MG63 (cell line): ENCODE results near the gene MAS1L. TPM values are rescaled to one million over a fixed set of nuclear protein-coding genes. Genes with fewer than 3 reads are reported as not detected.
A peak's percentile ranks its signal among the peaks of the same experiment; 100 is the strongest.
"Not testable (repeated sequence)": the region's sequence is repeated elsewhere in the genome, so short reads cannot be mapped to it uniquely, and the experiment has no call there.

ENCODE experiments used
- DNase-seq: peaks from one replicate; pipeline ENCODE4 v3.0.0-alpha.2; 2020
- H3K27me3 ChIP-seq: fragments of 250-450 bp; sonication (Bioruptor Pico); 2 replicates; pipeline ENCODE4 v1.5.1; 2020; ENCODE audit warnings: mild to moderate bottlenecking, moderate library complexity
- H3K36me3 ChIP-seq: fragments of 250-450 bp; sonication (Bioruptor Pico); 2 replicates; pipeline ENCODE4 v1.5.1; 2020; ENCODE audit warnings: mild to moderate bottlenecking, moderate library complexity
- H3K4me3 ChIP-seq: fragments of 250-450 bp; sonication (Bioruptor Pico); 2 replicates; pipeline ENCODE4 v1.5.1; 2020; ENCODE audit warnings: mild to moderate bottlenecking, moderate library complexity
- H3K9me3 ChIP-seq: fragments of 250-450 bp; sonication (Bioruptor Pico); 2 replicates; pipeline ENCODE4 v1.5.1; 2020; ENCODE audit warnings: mild to moderate bottlenecking, moderate library complexity
- total RNA-seq: library from RNA; depleted of rRNA; stranded (reverse); fragments of >200 nt; shearing (Covaris generic); gene quantifications from 2 replicates; pipeline ENCODE4 v1.2.3, GENCODE V29; 2014; ENCODE audit warnings: low replicate concordance; rRNA removed

The MAS1L gene
- total RNA-seq, 1 experiment from 2014 or later, result not detected

GRCh38 chr6:29465279-29465678 is 22.5 kb downstream of the MAS1L start:
- no peaks in the 10 kb centered on the region for H3K36me3 ChIP-seq
- no peak overlapping the region for H3K4me3 ChIP-seq
- H3K9me3 ChIP-seq, result no peaks in the 10 kb centered on the region
- H3K27me3 ChIP-seq, result no peaks in the 10 kb centered on the region
- DNase-seq, result no peak

- Histone ChIP-seq H3K9me3 (no peaks in the 10 kb centered on the region), H3K27me3 (no peaks in the 10 kb centered on the region), H3K4me3 (no peak overlapping the region), H3K36me3 (no peaks in the 10 kb centered on the region)
- DNase-seq, result no peak
Measured at GRCh38 chr6:29462022-29462421, 25.7 kb downstream of the MAS1L start.

- DNase-seq, result no peak
- Histone ChIP-seq H3K9me3 (no peaks in the 10 kb centered on the region), H3K27me3 (no peaks in the 10 kb centered on the region), H3K4me3 (no peak overlapping the region), H3K36me3 (no peaks in the 10 kb centered on the region)
Measured at GRCh38 chr6:29461021-29461814, 26.5 kb downstream of the MAS1L start.

DNA sequence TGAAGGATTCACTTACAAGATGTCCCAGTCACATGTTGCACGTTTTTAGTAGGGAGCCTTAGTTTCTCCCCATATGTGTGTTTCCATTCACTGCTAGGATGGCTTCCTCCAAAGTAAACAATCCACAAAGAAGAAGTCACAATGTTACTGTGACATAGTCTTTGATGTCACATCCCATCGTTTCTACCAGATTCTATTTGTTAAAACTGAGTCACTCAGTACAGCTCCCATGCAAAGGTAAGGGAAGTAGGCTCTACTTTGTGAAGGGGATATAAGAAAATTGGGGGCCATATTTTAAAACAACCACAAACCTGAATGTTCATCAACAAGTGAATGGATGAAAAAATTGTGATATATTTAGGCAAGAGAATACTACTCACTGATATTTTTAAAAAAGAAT is 30.8 kb downstream of the MAS1L start, which contains the start of the genes OR11A1 and OR2H1:
TSS of gene OR11A1 (minus strand) at position 101 of the 400 bp plus-strand sequence. CDS start 29,430 bp downstream, outside the sequence.
TSS of gene OR2H1 (plus strand) at position 185 of the 400 bp plus-strand sequence. CDS start 4,615 bp downstream, outside the sequence.
- Histone ChIP-seq H3K27me3 (no peaks in the 10 kb centered on the region), H3K4me3 (no peak within 1 kb of the TSS), H3K36me3 (no peaks in the 10 kb centered on the region), H3K9me3 (no peaks in the 10 kb centered on the region)
- no peak for DNase-seq

GRCh38 chr6:29451471-29452193 is 36.1 kb downstream of the MAS1L start:
- DNase-seq, result no peak
- H3K27me3 ChIP-seq, result no peaks in the 10 kb centered on the region
- H3K4me3 ChIP-seq, result no peak overlapping the region
- no peaks in the 10 kb centered on the region for H3K36me3 ChIP-seq
- H3K9me3 ChIP-seq, result no peaks in the 10 kb centered on the region

GRCh38 chr6:29447670-29448069 is 40.1 kb downstream of the MAS1L start:
- H3K4me3 ChIP-seq, result no peak overlapping the region
- no peaks in the 10 kb centered on the region for H3K36me3 ChIP-seq
- H3K9me3 ChIP-seq, result no peaks in the 10 kb centered on the region
- DNase-seq, result peak; percentile 3
- H3K27me3 ChIP-seq, result no peaks in the 10 kb centered on the region

DNA sequence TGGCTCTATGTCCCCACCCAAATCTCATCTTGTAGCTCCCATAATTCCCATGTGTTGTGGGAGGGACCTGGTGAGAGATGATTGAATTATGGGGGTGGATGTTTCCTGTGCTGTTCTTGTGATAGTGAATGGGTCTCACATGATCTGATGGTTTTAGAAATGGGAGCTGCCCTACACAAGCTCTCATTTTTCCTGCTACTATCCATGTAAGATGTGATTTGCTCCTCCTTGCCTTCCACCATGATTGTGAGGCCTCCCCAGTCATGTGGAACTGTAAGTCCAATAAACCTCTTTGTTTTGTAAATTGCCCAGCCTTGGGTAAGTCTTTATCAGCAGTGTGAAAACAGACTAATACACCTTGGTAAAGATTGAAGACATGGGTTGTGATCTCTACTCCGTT is 43.7 kb downstream of the MAS1L start:
- H3K4me3 ChIP-seq, H3K9me3 ChIP-seq, H3K36me3 ChIP-seq, H3K27me3 ChIP-seq, DNase-seq: not testable (repeated sequence)

DNA sequence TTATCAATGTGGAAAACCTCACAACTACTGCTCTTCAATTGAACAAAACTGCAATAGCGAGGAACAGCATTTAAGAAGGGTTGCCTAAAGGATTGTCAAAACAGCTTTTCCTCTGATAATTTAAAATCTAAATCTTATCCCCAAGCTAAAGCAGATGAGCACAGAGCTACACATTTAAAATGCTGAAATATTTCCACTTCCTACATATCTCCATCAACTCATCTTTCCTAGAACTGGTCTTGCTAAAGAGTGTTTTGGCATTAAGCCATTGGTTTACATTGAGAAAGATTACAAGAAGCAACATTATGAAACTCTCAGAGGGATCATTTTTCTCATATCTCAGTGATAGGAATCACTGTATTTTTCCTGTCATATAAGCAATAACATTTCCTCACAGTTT is 45.0 kb downstream of the MAS1L start:
- DNase-seq, result no peak
- H3K36me3 ChIP-seq, result no peaks in the 10 kb centered on the region
- H3K27me3 ChIP-seq, result no peaks in the 10 kb centered on the region
- H3K9me3 ChIP-seq, result no peaks in the 10 kb centered on the region
- no peak overlapping the region for H3K4me3 ChIP-seq

- Histone ChIP-seq H3K36me3 (no peaks in the 10 kb centered on the region), H3K9me3 (no peaks in the 10 kb centered on the region), H3K27me3 (no peaks in the 10 kb centered on the region), H3K4me3 (no peak within 1 kb of the TSS)
- DNase-seq, result no peak
Measured at GRCh38 chr6:29439006-29439405, 48.8 kb downstream of the MAS1L start, which contains the start of gene OR10C1. OR10C1 (plus strand) TSS chr6:29439306; CDS start chr6:29440016, 710 bp downstream.

DNA sequence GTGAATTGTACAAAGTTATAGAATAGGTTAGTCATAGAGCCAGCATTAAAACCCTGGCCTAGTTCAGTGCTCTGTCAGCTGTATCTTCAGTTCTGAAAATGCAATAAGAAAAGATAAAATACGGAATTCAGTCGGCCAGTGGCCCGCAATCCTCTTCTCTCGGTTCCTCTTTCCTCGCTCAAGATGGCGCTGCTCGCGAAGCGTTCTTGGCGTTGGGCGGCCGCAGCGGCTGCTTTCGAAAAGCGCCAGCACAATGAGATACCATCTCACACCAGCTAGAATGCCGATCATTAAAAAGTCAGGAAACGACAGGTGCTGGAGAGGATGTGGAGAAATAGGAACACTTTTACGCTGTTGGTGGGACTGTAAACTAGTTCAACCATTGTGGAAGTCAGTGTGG is 51.0 kb downstream of the MAS1L start:
- not testable (repeated sequence) for H3K9me3 ChIP-seq, DNase-seq, H3K4me3 ChIP-seq, H3K27me3 ChIP-seq, H3K36me3 ChIP-seq

Other genes with a start within 250 kb of the MAS1L start
- gene OR14J1, start 186.3 kb downstream of the MAS1L start, total RNA-seq, result not detected in 2 replicates
- gene OR5V1, start 119.1 kb downstream of the MAS1L start, total RNA-seq, result not detected in 2 replicates
- not detected in 2 replicates for gene OR12D3, start 112.7 kb downstream of the MAS1L start, total RNA-seq
- gene OR12D2, start 92.3 kb downstream of the MAS1L start, total RNA-seq, result not detected in 2 replicates
- not detected in 2 replicates for gene OR12D1, start 73.0 kb downstream of the MAS1L start, total RNA-seq
- not detected in 2 replicates for gene OR10C1, start 48.6 kb downstream of the MAS1L start, total RNA-seq
- not detected in 2 replicates for gene OR11A1, start 30.9 kb downstream of the MAS1L start, total RNA-seq
- gene OR2H1, start 30.8 kb downstream of the MAS1L start, total RNA-seq, result not detected in 2 replicates
- gene UBD, start 71.8 kb upstream of the MAS1L start, total RNA-seq, result not detected in 2 replicates
- gene OR2H2, start 97.2 kb upstream of the MAS1L start, total RNA-seq, result not detected in 2 replicates
- 1.9 and 3.7 TPM in 2 replicates for gene GABBR1, start 145.2 kb upstream of the MAS1L start, total RNA-seq
- not detected in 2 replicates for gene MOG, start 169.1 kb upstream of the MAS1L start, total RNA-seq
- not detected in 2 replicates for gene ZFP57, start 193.2 kb upstream of the MAS1L start, total RNA-seq
- gene HLA-F, start 235.5 kb upstream of the MAS1L start, total RNA-seq, result 8.0 and 12.9 TPM in 2 replicates